ENCODE measurements around the gene BAIAP3. TPM values are rescaled to one million over a fixed set of nuclear protein-coding genes. Genes with fewer than 3 reads are reported as not detected.

Gene BAIAP3
- total and polyA plus RNA-seq, 2 of the 8 experiments (the other 6 are each of a cell fraction or from before 2014, with no cell fraction given): 2.9 to 6.8 TPM

GRCh38 chr16:1300664-1301476, 32.6 kb upstream of the BAIAP3 start (continued):
- no peak for TF ChIP-seq ATF3 (IDR thresholded peaks at IDR 0.05; ENCODE audit: insufficient read depth, low read depth, low read length)
- TF ChIP-seq POU5F1 (IDR thresholded peaks at IDR 0.05; ENCODE audit: low read depth, low read length): no peak
- TF ChIP-seq KDM1A (IDR thresholded peaks at IDR 0.05; ENCODE audit: borderline replicate concordance, low read length): no peak
- no peak for TF ChIP-seq CEBPB (IDR thresholded peaks at IDR 0.05; ENCODE audit: low read depth, low read length)
